ENCODE results near the gene RHOG.
"Not testable (repeated sequence)": the region's sequence is repeated elsewhere in the genome, so short reads cannot be mapped to it uniquely, and the experiment has no call there.

Gene RHOG

DNA sequence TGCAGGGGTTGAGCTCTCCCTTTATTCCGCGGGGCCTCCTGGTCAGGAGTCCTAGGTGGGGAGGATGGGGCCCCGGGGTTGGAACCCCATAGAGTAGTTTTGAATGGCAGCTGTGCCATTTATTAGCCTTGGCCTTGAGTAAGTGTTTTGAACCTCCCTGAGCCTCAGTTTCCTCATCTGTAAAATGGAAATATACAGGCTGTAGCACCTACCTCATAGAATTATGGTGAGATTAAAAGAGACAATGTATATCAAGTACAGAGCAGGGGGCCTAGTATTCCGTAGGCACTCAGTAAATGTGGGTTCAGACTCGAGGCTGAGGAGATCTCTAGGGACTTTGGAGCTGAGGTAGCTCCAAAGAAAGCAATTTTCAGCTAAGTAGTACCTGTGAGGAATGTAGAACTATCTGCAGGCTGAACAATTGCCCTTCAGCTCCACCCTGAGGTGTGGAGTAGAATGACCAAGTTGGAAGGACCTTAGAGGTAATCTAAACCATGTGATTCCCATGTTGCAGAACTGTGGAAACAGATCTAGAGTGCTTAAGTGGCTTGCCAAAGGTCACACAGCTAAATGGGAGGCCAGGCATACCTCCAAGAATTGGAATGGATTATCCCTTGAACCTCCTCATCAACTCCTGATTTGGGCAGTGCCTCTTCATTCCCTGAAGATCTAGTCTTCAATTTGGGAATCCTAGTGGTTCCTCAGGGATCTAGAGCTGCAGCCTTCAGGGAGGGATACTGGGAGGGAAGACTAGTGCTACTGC is 31.7 kb downstream of the RHOG start:
- DNase-seq (ENCODE audit: low read depth in 2 of 2): no peak

DNA sequence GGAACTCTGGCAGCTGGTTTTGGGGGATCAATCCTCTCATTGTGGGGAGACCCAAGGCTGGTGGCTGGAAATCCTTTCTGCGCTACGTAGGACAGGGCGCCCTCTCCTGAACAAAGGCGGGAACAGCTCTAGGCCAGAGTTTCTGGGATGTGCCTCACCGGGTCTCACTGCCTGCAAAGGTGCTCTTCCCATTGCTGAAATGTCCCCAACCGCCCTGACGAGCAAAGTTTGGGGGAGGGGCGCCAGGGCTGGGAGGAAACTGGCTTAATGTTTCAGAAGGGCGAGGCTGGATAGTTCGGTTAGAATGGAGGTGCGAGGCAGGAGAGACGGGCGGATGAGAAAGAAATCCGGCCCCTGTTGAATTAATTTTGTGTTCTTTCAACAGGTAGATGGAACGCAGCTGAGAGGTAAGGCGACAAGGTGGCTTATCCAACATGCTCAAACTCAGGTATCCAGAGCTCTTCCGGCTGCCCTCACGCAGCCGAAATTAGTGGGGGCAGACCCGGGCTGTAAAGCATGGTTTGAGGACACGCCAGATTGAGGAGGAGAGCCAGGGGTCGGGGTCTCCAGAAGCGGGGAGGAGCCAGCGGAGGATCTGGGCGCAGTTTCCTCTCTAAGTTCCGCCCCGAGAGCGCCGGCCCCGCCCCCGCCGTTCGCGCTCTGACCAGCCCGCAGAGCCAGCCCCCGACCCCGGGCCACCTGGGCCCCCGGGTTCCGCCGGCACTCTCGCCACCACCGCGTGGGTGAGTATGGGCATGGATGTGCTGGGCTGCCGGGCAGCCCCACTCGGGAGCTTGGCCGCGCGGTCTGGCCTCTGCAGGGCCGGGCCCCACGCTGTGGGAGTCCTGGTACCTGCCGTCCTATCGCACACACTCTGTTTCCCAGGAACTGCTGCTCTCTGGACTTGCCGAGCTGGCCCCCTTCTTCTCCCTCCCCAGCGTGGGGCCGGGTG is 32.6 kb downstream of the RHOG start, which contains the start of gene PGAP2:
Gene PGAP2 (plus strand): TSS at position 652 of the 952 bp plus-strand sequence. CDS start 2,700 bp downstream, outside the sequence.
- peak; percentile 41 to 52 for DNase-seq (ENCODE audit: low read depth in 2 of 2)

- DNase-seq (ENCODE audit: low read depth in 2 of 2): no peak
Observed at GRCh38 chr11:3803726-3804495, 36.8 kb downstream of the RHOG start.

DNA sequence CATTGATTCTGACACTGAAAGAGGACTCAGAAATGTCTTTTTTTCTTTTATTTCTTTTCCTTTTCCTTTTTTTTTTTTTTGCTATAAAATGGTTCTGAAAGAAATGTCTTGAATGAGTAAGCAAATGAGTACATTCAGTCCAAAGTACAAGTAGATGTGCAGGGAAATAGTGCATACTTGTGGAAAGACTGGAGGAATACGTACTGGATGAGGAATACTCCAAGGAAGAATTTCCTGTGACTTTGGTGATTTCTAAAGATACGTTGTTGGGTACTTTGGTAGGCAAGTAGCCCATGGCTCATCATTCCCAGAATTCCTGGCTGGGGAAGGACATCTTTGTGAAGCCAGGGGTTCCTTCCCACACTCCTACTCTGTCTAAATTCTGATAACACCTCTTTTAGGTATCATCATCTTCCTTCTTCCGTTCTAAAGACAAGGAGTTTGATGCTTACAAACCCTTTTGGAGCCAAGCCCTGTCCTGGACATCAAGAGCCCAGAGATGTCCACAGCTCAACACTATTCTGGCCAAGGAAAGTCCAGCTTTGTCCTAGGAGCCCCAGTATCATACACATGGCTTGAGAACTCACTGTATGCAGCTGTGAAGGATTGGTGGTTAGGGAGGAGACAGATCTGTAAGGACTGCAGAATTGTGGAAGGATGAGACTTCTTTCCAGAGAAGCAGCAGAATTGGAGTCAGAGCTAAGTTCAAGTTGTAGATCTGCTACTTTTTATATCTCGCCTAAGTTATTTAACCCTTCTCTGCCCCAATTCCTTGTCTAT is 38.6 kb downstream of the RHOG start:
- DNase-seq (ENCODE audit: low read depth in 2 of 2): no peak

DNA sequence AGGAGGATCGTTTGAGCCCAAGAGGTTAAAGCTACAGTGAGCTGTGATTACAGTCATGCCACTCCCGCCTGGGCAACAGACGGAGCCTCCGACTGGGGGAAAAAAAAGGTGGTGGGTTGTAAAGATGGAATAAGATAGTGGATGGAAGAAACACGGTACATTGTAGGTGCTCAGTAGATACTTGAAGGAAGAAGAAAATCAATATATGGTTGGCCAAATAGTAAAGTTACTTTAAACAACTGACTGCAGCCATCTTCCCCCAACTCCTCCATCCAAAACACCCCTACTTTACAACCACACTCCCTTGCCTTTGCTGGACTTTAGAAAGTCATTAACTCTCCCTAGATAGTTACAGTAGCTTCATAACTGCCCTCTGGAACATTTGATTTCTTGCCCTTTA is 40.9 kb downstream of the RHOG start:
- no peak for DNase-seq (ENCODE audit: low read depth in 2 of 2)

DNA sequence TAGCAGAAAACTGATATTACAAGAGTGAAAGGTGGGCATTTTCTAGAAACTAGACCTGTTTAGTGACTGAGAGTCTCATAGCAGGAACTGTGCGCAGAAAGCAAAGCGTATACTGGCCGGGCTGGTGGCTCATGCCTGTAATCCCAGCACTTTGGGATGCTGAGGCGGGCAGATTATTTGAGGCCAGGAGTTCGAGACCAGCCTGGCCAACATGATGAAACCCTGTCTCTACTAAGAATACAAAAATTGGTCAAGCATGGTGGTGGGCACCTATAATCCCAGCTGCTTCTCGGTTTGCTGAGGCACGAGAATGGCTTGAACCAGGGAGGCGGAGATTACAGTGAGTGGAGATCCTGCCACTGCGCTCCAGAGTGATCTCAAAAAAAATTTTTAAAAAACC is 41.6 kb downstream of the RHOG start:
- DNase-seq (ENCODE audit: low read depth in 2 of 2): no peak

DNA sequence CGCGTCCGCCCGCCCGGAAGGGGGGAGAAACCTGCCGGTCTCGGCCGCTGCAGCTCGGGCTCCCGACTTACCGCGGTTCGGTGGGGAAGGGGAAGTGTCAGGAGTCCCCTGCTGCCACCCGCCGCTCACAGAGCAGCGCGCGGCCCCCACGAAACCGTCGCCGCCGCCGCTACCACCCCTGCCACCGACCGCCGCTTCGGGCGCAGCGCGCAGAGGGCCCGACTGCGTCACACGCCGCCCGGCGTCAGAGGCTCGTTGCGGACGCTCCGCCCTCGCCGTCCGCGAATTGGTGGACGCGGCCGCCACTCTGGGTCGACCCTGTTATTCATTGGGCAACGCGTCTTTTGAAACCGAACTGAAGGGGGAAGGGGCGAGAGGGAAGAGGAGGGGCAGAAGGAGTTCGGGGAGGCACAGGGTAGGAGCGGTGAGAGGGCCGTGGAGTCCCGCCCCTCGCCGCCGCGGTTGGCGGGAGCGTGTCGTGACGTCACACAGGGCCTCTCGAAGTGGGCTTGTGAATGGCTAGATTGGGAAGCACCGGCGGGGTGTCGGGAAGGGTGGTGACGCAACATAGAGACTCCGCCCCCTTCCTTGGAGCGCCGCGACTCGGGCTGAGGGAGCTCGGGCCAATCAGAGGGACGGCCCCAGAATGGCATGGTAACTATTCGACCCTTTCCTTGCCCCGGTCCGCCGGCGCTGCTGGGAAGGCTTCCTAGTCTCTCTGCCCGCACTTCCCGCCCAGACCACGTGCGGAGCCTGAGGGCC is 43.2 kb downstream of the RHOG start, which contains the start of gene NUP98:
Gene NUP98 (minus strand): TSS at position 226 of the 762 bp plus-strand sequence. CDS start 15,437 bp downstream, outside the sequence.
- DNase-seq (ENCODE audit: low read depth in 2 of 2): peak; percentile 98 to 100

DNA sequence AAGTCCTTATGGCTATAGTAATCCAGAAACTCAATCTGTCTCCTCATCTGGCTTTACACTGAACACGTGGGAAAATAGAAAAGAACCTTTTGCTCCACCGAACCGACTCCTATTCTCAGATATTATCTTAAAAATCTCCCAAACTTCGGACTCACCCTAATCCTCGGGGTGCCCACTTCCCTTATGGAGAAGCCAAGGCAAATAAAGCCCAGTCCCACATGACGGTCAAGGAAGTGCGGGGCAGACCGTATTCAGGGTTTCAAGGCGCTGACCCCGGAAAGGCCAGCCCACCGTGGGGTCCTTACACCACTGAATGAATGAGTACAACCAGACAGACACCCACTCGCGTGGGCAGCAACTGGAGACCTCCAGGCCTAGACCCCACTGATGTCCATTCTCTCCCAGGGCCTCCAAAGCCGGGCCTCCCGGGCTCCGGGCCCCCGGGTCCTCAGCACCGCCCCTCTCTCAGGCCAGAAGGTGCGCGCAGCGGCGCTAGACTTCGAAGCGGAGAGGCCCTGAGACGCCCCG is 43.9 kb downstream of the RHOG start:
- DNase-seq (ENCODE audit: low read depth in 2 of 2): no peak

GRCh38 chr11:3796346-3796745 is 44.4 kb downstream of the RHOG start:
- DNase-seq (ENCODE audit: low read depth in 2 of 2): no peak

DNA sequence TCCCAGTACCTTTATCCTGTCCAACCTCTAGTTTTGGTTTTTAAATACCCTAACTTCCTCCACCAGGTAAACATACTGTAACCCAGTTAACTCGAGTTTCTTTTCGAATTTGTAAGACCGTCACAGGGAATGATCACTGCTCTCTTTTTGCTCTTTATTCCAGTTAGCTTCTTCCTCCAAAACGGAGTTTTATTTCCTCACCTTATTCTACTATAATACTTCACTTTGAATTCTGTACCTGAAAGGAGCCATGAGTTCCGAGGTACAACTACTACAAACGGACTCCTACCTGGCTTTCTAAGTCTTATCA is 44.8 kb downstream of the RHOG start:
- no peak for DNase-seq (ENCODE audit: low read depth in 2 of 2)

DNA sequence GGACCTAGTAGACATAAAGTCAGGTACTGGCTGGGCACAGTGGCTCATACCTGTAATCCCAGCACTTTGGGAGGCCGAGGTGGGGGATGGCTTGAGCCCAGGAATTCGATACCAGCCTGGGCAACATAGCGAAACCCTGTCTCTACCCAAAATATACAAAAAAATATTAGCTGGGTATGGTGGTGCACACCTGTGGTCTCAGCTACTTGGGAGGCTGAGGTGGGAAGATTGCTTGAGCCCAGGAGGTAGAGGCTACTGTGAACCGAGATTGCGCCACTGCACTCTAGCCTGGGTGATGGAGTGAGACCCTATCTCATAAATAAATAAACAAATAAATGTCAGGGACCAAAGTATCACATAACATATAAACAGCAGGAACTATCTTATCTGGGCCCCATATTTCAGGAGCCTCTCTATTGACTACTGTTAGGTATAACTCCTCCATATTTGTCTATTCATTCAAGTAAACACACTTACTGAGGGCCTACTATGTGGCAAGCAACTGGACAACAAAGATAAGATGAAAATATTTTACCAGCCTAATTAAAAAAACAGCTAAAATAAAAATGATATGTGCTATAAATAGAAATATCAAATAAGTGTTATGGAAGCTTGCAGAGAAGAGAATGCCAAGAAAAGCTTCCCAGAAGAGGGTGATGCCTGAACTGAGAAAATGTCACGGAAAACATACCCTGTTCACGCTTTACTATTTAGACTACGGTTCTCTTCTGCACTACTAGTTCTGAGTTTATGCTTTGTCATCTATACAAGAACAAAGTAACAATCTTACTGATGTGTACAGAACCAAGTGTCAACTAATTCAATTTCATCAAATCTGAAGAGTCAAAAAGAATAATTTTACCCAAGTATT is 45.4 kb downstream of the RHOG start:
- DNase-seq (ENCODE audit: low read depth in 2 of 2): no peak

- not testable (repeated sequence) for DNase-seq (ENCODE audit: low read depth in 2 of 2)
Observed at GRCh38 chr11:3794387-3794786, 46.4 kb downstream of the RHOG start.

- DNase-seq (ENCODE audit: low read depth in 2 of 2): no peak
Observed at GRCh38 chr11:3786781-3787428, 53.9 kb downstream of the RHOG start.

DNA sequence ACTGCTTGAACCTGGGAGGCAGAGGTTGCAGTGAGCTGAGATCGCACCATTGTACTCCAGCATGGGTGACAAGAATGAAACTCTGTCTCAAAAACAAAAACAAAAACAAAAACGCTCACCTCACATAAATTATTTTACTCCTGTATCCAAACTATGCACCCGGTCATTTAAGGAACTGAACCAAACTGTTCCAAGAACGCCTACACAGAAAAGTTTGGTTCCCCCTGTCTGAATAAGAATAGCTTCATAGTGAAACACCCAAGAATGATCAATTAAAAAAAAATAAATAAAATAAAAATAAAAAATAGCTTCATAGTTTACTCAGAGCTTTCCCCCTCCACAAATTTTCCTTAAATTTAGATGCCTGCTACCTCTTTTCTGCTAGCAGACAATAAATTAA is 57.1 kb downstream of the RHOG start:
- no peak for DNase-seq (ENCODE audit: low read depth in 2 of 2)

GRCh38 chr11:3782963-3783362 is 57.8 kb downstream of the RHOG start:
- no peak for DNase-seq (ENCODE audit: low read depth in 2 of 2)

GRCh38 chr11:3781423-3781822 is 59.3 kb downstream of the RHOG start:
- no peak for DNase-seq (ENCODE audit: low read depth in 2 of 2)

Data from stimulated activated CD8-positive, alpha-beta memory T cell treated with anti-CD3 and anti-CD28 coated beads, Interleukin-2, amount 100 ng/mL, for 48 hours (primary cell).